CD8-positive, alpha-beta memory T cell (primary cell): Measurements from ENCODE around the gene RPH3AL. TPM values are rescaled to one million over a fixed set of nuclear protein-coding genes. Genes with fewer than 3 reads are reported as not detected.
A peak's percentile ranks its signal among the peaks of the same experiment; 100 is the strongest.

ENCODE experiments used
- CTCF ChIA-PET: fragments of 350-600 bp; sonication (Branson Sonifier 250); formaldehyde crosslinking; loops from one replicate; lab custom pipeline; 2021; ENCODE audit warnings: antibody characterized with exemption; lab: Charles Lee
- POLR2A ChIA-PET: fragments of 350-600 bp; sonication (Branson Sonifier 250); formaldehyde crosslinking; loops from one replicate; lab custom pipeline; 2021; ENCODE audit warnings: antibody characterized with exemption; lab: Charles Lee
- DNase-seq, 5 donors: peaks; one replicate each; pipeline versions ENCODE4 v3.0.0 to v3.0.0-alpha.2; 2020 to 2022; ENCODE audit warnings: mixed read lengths in 1 of 5
- H3K27ac ChIP-seq: one replicate; pipeline ENCODE4 v1.7.0; 2013; ENCODE audit warnings: low read depth, mild to moderate bottlenecking, low read length, moderate library complexity
- H3K27me3 ChIP-seq: 2 replicates; pipeline ENCODE4 v1.7.0; 2013; ENCODE audit warnings: low read length, mild to moderate bottlenecking; ENCODE audit not compliant: insufficient read depth, poor library complexity, severe bottlenecking
- H3K36me3 ChIP-seq: 2 replicates; pipeline ENCODE4 v1.7.0; 2013; ENCODE audit warnings: mild to moderate bottlenecking, low read length, moderate library complexity; ENCODE audit not compliant: insufficient read depth
- H3K4me1 ChIP-seq: 2 replicates; pipeline ENCODE4 v1.7.0; 2013; ENCODE audit warnings: mild to moderate bottlenecking, low read length, moderate library complexity; ENCODE audit not compliant: insufficient read depth
- H3K4me3 ChIP-seq: 2 replicates; pipeline ENCODE4 v1.7.0; 2013; ENCODE audit warnings: mild to moderate bottlenecking, low read length
- H3K9me3 ChIP-seq: 2 replicates; pipeline ENCODE4 v1.7.0; 2013; ENCODE audit warnings: mild to moderate bottlenecking, low read length
- H3K27ac Mint-ChIP-seq, 8 donors: one replicate each; pipeline ENCODE4 v1.8.0; 2020 to 2021; ENCODE audit warnings: mixed read lengths in 8 of 8, mild to moderate bottlenecking in 6 of 8, inconsistent platforms in 3 of 8, moderate library complexity in 3 of 8
- H3K27me3 Mint-ChIP-seq, 2 donors: one replicate each; pipeline ENCODE4 v1.8.0; 2020 to 2021; ENCODE audit warnings: mixed read lengths in 2 of 2, mild to moderate bottlenecking in 1 of 2, moderate library complexity in 1 of 2
- H3K36me3 Mint-ChIP-seq, 3 donors: one replicate each; pipeline ENCODE4 v1.8.0; 2020 to 2021; ENCODE audit warnings: mixed read lengths in 3 of 3, inconsistent platforms in 1 of 3, mild to moderate bottlenecking in 1 of 3
- H3K4me1 Mint-ChIP-seq, 3 donors: one replicate each; pipeline ENCODE4 v1.8.0; 2020 to 2021; ENCODE audit warnings: mixed read lengths in 3 of 3, inconsistent platforms in 1 of 3, mild to moderate bottlenecking in 1 of 3
- H3K4me3 Mint-ChIP-seq, 7 donors: one replicate each; pipeline ENCODE4 v1.8.0; 2020 to 2021; ENCODE audit warnings: mixed read lengths in 7 of 7, mild to moderate bottlenecking in 6 of 7, moderate library complexity in 4 of 7, inconsistent platforms in 2 of 7
- H3K9me3 Mint-ChIP-seq, 5 donors: one replicate each; pipeline ENCODE4 v1.8.0; 2020 to 2022; ENCODE audit warnings: mixed read lengths in 5 of 5, mild to moderate bottlenecking in 3 of 5, moderate library complexity in 2 of 5, inconsistent platforms in 1 of 5
- polyA plus RNA-seq: library from polyadenylated mRNA; unstranded; fragments of 300-500 nt; fragmentation: Illumina TruSeq; gene quantifications from one replicate; pipeline ENCODE4 v1.2.3, GENCODE V29; 2021
- total RNA-seq, 2 experiments: library from RNA; stranded (reverse); gene quantifications; one replicate each; pipeline ENCODE4 v1.2.3, GENCODE V29; 2021

The RPH3AL gene
- total and polyA plus RNA-seq, 3 experiments from 2014 or later, result 0.91 to 3.7 (median 2.0) TPM

DNA sequence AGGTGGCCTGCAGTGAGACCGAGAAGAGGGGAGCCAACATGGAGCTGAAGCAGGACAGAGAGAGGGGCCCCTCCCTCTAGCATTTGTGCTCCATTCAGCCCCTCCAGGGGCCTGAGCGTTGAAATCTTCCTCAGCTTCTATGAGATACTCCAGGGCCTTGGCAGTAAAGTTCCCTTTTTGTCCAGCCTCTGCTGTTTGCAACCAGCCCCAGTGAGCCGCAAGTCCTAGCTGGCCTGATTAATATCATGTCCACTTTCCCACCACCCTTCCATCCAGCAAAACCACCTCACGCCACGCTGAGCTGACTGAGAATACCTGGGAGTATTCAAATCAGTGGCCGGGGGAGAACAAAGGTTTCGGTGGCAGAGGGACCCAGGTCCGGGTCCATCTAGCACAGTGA is 11.7 kb upstream of the RPH3AL start:
- Mint-ChIP-seq H3K36me3 (peaks cover 0 to 8% (median 5%) of the 10 kb centered on the region in 3 donors), H3K27me3 (peaks cover 0 to 4% of the 10 kb centered on the region in 2 donors), H3K9me3 (peaks cover 0 to 9% (median 4%) of the 10 kb centered on the region in 5 donors), H3K4me1 (peaks cover 3 to 36% (median 10%) of the 10 kb centered on the region in 3 donors), H3K4me3 (no peak overlapping the region), H3K27ac (no peak overlapping the region)
- no peaks in the 10 kb centered on the region for H3K36me3 ChIP-seq
- H3K4me1 ChIP-seq, result peaks cover 10% of the 10 kb centered on the region
- ChIA-PET POLR2A (no interaction called here), CTCF (no interaction called here)
- H3K27me3 ChIP-seq, result no peaks in the 10 kb centered on the region
- DNase-seq, result no peak
- no peaks in the 10 kb centered on the region for H3K9me3 ChIP-seq
- no peak overlapping the region for H3K27ac ChIP-seq
- H3K4me3 ChIP-seq, result no peak overlapping the region

DNA sequence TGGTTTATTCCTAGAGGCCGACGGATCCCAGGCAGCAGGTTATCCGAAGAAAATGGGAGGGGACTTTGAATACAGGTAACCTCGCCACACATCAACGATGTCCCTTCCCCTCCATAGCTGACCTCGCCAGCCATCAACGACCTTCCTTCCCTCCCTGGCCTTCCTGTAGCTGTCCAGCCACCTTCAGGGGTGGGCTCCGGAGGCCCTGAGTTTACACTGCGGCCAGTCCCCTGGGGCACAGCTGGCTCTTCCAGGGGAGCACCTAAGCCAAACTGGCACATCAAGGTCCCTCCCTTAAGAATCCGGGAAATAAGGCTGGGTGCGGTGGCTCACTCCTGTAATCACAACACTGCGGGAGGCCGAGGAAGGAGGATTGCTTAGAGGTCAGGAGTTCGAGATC is 10.1 kb upstream of the RPH3AL start:
- no peaks in the 10 kb centered on the region for H3K9me3 ChIP-seq
- no peak for DNase-seq

GRCh38 chr17:360092-360750 is 7.6 kb upstream of the RPH3AL start:
- H3K9me3 ChIP-seq, result no peaks in the 10 kb centered on the region
- no peaks in the 10 kb centered on the region for H3K4me1 ChIP-seq
- no peak overlapping the region for H3K27ac ChIP-seq
- DNase-seq, result no peak
- no peak overlapping the region for H3K4me3 Mint-ChIP-seq
- peaks cover 0 to 12% (median 4%) of the 10 kb centered on the region in 3 donors for H3K4me1 Mint-ChIP-seq
- POLR2A ChIA-PET, result no interaction called here
- H3K27ac Mint-ChIP-seq, result no peak overlapping the region
- H3K36me3 Mint-ChIP-seq, result peaks cover 0 to 4% (median 0%) of the 10 kb centered on the region in 3 donors
- CTCF ChIA-PET, result no interaction called here
- no peaks in the 10 kb centered on the region for H3K9me3 Mint-ChIP-seq
- no peaks in the 10 kb centered on the region for H3K27me3 ChIP-seq
- H3K27me3 Mint-ChIP-seq, result peaks cover 0 to 2% of the 10 kb centered on the region in 2 donors
- no peak overlapping the region for H3K4me3 ChIP-seq
- no peaks in the 10 kb centered on the region for H3K36me3 ChIP-seq

More for the DNA sequence above, 10.1 kb upstream of the RPH3AL start:
- Histone ChIP-seq H3K4me3 (no peak overlapping the region), H3K27me3 (no peaks in the 10 kb centered on the region), H3K4me1 (peaks cover 10% of the 10 kb centered on the region), H3K36me3 (no peaks in the 10 kb centered on the region), H3K27ac (no peak overlapping the region)
- H3K4me1 Mint-ChIP-seq, result peaks cover under 1 to 31% (median 7%) of the 10 kb centered on the region in 3 donors
- H3K36me3 Mint-ChIP-seq, result peaks cover 0 to 4% (median under 1%) of the 10 kb centered on the region in 3 donors
- CTCF ChIA-PET, result no interaction called here
- no peak overlapping the region for H3K27ac Mint-ChIP-seq
- POLR2A ChIA-PET, result no interaction called here
- H3K9me3 Mint-ChIP-seq, result no peaks in the 10 kb centered on the region
- peaks cover 0 to 2% of the 10 kb centered on the region in 2 donors for H3K27me3 Mint-ChIP-seq
- H3K4me3 Mint-ChIP-seq, result peak overlapping the region in 1 of 7 donors; percentile 54

DNA sequence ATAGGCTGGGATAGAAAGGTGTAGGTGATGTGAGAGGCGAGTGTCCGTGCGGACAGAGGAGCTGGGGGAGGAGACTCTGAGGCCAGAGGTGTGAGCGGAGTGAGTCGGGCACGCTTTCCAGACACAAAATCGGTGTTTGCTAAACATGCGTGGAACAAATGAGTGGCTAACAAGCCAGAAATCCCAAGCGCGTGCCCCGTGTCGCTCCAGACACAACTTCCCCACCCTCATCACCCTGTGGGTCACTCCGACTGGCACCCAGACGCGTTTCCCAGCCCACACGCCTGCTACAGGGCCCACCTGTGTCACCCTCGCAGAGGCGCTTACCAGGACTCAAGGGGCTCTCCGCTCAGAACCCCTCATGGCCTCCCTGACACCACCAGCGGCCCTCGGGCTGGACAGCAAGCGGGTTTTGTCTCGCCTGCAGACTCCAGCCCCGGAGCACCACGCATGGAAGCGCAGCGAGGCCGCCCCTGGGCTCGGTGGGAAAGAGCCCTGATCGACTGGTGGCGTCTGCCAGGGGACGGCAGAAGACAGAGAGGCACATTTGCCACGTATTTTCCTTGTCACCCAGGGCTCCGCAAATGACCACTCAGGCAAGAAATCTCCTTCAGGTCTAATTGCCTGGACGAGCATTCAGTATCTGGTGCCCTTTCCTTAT is 6.0 kb upstream of the RPH3AL start:
- DNase-seq, result no peak
- H3K27me3 ChIP-seq, result no peaks in the 10 kb centered on the region
- H3K27ac Mint-ChIP-seq, result no peak overlapping the region
- POLR2A ChIA-PET, result no interaction called here
- no peaks in the 10 kb centered on the region for H3K36me3 ChIP-seq
- H3K4me1 Mint-ChIP-seq, result no peaks in the 10 kb centered on the region
- H3K4me1 ChIP-seq, result no peaks in the 10 kb centered on the region
- H3K4me3 ChIP-seq, result no peak overlapping the region
- CTCF ChIA-PET, result no interaction called here
- H3K9me3 ChIP-seq, result no peaks in the 10 kb centered on the region
- no peaks in the 10 kb centered on the region for H3K9me3 Mint-ChIP-seq
- H3K4me3 Mint-ChIP-seq, result no peak overlapping the region
- H3K27me3 Mint-ChIP-seq, result no peaks in the 10 kb centered on the region
- H3K27ac ChIP-seq, result no peak overlapping the region
- H3K36me3 Mint-ChIP-seq, result no peaks in the 10 kb centered on the region

DNA sequence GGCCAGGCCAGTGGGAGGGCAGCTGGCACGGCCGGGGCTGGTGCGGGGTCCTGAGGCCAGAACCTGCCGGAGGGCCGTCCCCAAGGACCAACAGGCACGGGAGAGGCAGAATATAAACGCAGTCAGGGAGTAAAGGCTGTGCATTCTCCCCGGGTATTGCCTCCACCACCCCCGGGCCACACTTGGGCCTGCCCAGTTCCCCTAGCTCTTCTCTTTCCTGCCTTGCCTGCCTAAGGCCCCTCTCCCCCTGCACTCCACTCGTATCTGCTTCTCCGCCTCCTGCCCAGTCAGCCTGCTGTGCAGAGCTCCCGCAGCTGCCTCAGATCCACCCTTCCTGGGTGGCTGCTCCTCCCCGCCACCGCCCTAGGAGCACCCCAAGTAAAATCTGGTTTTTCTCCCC is 5.0 kb upstream of the RPH3AL start:
- Histone ChIP-seq H3K4me3 (no peak overlapping the region), H3K27me3 (no peaks in the 10 kb centered on the region), H3K36me3 (no peaks in the 10 kb centered on the region), H3K4me1 (no peaks in the 10 kb centered on the region), H3K9me3 (no peaks in the 10 kb centered on the region), H3K27ac (no peak overlapping the region)
- Mint-ChIP-seq H3K36me3 (no peaks in the 10 kb centered on the region), H3K4me1 (no peaks in the 10 kb centered on the region), H3K9me3 (no peaks in the 10 kb centered on the region), H3K27me3 (no peaks in the 10 kb centered on the region), H3K27ac (peak overlapping the region in 1 of 8 donors; percentile 92), H3K4me3 (no peak overlapping the region)
- POLR2A ChIA-PET, result no interaction called here
- DNase-seq, result no peak
- CTCF ChIA-PET, result no interaction called here

GRCh38 chr17:356671-357434 is 4.2 kb upstream of the RPH3AL start:
- H3K27me3 Mint-ChIP-seq, result no peaks in the 10 kb centered on the region
- no peaks in the 10 kb centered on the region for H3K9me3 Mint-ChIP-seq
- POLR2A ChIA-PET, result no interaction called here
- Histone ChIP-seq H3K27ac (no peak overlapping the region), H3K27me3 (no peaks in the 10 kb centered on the region), H3K36me3 (no peaks in the 10 kb centered on the region), H3K9me3 (no peaks in the 10 kb centered on the region), H3K4me1 (no peaks in the 10 kb centered on the region), H3K4me3 (no peak overlapping the region)
- CTCF ChIA-PET, result no interaction called here
- H3K4me3 Mint-ChIP-seq, result no peak overlapping the region
- DNase-seq, result no peak
- H3K27ac Mint-ChIP-seq, result no peak overlapping the region
- H3K4me1 Mint-ChIP-seq, result no peaks in the 10 kb centered on the region
- H3K36me3 Mint-ChIP-seq, result no peaks in the 10 kb centered on the region

- Histone ChIP-seq H3K9me3 (no peaks in the 10 kb centered on the region), H3K4me1 (no peaks in the 10 kb centered on the region), H3K27ac (no peak overlapping the region), H3K4me3 (no peak overlapping the region), H3K36me3 (no peaks in the 10 kb centered on the region), H3K27me3 (no peaks in the 10 kb centered on the region)
- H3K4me1 Mint-ChIP-seq, result peaks cover 0 to 2% (median 0%) of the 10 kb centered on the region in 3 donors
- H3K9me3 Mint-ChIP-seq, result no peaks in the 10 kb centered on the region
- H3K4me3 Mint-ChIP-seq, result no peak overlapping the region
- CTCF ChIA-PET, result no interaction called here
- H3K27me3 Mint-ChIP-seq, result peaks cover 0 to 2% of the 10 kb centered on the region in 2 donors
- DNase-seq, result no peak
- POLR2A ChIA-PET, result no interaction called here
- no peaks in the 10 kb centered on the region for H3K36me3 Mint-ChIP-seq
- H3K27ac Mint-ChIP-seq, result no peak overlapping the region
These were observed 2.3 kb upstream of the RPH3AL start for GRCh38 chr17:354651-355556.
